GM18502 (cell line): Measurements from ENCODE around the gene TM9SF2.
"Not testable (repeated sequence)": the region's sequence is repeated elsewhere in the genome, so short reads cannot be mapped to it uniquely, and the experiment has no call there.

ENCODE experiments used
- ATAC-seq: cut with Tn5 transposase; IDR thresholded peaks from one replicate; pipeline ENCODE4 v1.9.1; 2021; ENCODE audit warnings: mild to moderate bottlenecking; ENCODE audit not compliant: unreplicated experiment, poor library complexity

Gene TM9SF2

GRCh38 chr13:99501184-99501847 lies at the start of gene TM9SF2:
Gene TM9SF2, plus strand, starts transcription at chr13:99501472. Its CDS starts 135 bp downstream, at chr13:99501607.
- peak; percentile 63 for ATAC-seq

GRCh38 chr13:99454518-99455183 lies 46.6 kb upstream of the TM9SF2 start:
- no peak for ATAC-seq

- no peak for ATAC-seq
These were observed 42.0 kb upstream of the TM9SF2 start for GRCh38 chr13:99459099-99459850.

- not testable (repeated sequence) for ATAC-seq
These were observed 40.5 kb upstream of the TM9SF2 start for GRCh38 chr13:99460802-99461201.

GRCh38 chr13:99463646-99464397 lies 37.5 kb upstream of the TM9SF2 start:
- no peak for ATAC-seq

- no peak for ATAC-seq
These were observed 36.8 kb upstream of the TM9SF2 start for GRCh38 chr13:99464441-99464949.

- no peak for ATAC-seq
These were observed 35.8 kb upstream of the TM9SF2 start for GRCh38 chr13:99465454-99465853.

GRCh38 chr13:99467764-99468163 lies 33.5 kb upstream of the TM9SF2 start:
- ATAC-seq = no peak

GRCh38 chr13:99469041-99469440 lies 32.2 kb upstream of the TM9SF2 start:
- no peak for ATAC-seq

- ATAC-seq = no peak
These were observed 31.2 kb upstream of the TM9SF2 start for GRCh38 chr13:99470027-99470426.

- no peak for ATAC-seq
These were observed 29.8 kb upstream of the TM9SF2 start for GRCh38 chr13:99471221-99472121.

GRCh38 chr13:99472122-99472440 lies 29.2 kb upstream of the TM9SF2 start:
- no peak for ATAC-seq

- no peak for ATAC-seq
These were observed 27.8 kb upstream of the TM9SF2 start for GRCh38 chr13:99473515-99473914.

GRCh38 chr13:99476648-99477047 lies 24.6 kb upstream of the TM9SF2 start:
- ATAC-seq = no peak

GRCh38 chr13:99477493-99477892 lies 23.8 kb upstream of the TM9SF2 start:
- no peak for ATAC-seq

GRCh38 chr13:99481366-99481765 lies 19.9 kb upstream of the TM9SF2 start:
- ATAC-seq = no peak

- ATAC-seq = no peak
These were observed 16.8 kb upstream of the TM9SF2 start for GRCh38 chr13:99484473-99484872.

GRCh38 chr13:99486996-99487395 lies 14.3 kb upstream of the TM9SF2 start:
- no peak for ATAC-seq

GRCh38 chr13:99489028-99489427 lies 12.2 kb upstream of the TM9SF2 start:
- no peak for ATAC-seq

GRCh38 chr13:99491750-99492149 lies 9.5 kb upstream of the TM9SF2 start:
- not testable (repeated sequence) for ATAC-seq
